ENCODE data around the gene DGKH.
"Not testable (repeated sequence)": the region's sequence is repeated elsewhere in the genome, so short reads cannot be mapped to it uniquely, and the experiment has no call there.

The DGKH gene

GRCh38 chr13:42076309-42076713 is 27.9 kb downstream of the DGKH start:
- no peak for DNase-seq

- no peak for DNase-seq
Measured at GRCh38 chr13:42078128-42078808, 29.8 kb downstream of the DGKH start.

GRCh38 chr13:42083138-42083770 is 34.8 kb downstream of the DGKH start:
- DNase-seq = no peak

GRCh38 chr13:42084722-42085121 is 36.3 kb downstream of the DGKH start:
- no peak for DNase-seq

DNA sequence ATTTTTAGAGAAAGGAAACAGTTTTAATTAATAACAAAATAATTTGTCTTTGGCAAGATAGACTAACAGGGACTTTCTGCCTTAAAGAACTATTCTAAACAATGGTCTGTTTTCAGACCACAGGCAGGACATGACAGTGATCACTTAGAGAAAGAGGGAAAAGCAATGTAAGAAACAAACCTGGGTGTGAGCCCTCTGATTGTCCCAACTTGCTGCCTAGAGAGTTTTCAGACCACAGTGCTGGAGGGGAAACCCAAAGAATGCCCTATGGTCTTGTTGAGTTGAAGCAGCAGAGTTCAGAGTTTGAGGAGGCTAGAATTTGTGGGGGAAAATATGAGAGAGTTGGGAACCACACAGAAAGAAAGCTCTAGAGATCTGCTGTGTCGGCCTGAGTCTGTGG is 38.1 kb downstream of the DGKH start:
- DNase-seq = no peak

- no peak for DNase-seq
Measured at GRCh38 chr13:42094516-42095040, 46.1 kb downstream of the DGKH start.

DNA sequence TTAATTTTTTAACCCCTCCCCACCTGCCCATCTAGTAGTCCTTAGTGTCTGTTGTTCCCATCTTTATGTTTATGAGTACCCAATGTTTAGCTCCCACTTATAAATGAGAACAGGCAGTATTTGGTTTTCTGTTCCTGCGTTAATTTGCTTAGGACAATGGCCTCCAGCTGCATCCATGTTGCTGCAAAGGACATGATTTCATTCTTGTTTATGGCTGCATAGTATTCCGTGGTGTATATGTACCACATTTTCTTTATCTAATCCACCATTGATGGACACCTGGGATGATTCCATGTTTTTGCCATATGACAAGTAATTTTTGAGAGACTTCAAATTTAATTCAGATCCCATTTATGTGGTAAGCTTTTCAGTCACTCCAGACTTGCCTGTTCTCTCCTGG is 47.8 kb downstream of the DGKH start:
- DNase-seq = not testable (repeated sequence)

DNA sequence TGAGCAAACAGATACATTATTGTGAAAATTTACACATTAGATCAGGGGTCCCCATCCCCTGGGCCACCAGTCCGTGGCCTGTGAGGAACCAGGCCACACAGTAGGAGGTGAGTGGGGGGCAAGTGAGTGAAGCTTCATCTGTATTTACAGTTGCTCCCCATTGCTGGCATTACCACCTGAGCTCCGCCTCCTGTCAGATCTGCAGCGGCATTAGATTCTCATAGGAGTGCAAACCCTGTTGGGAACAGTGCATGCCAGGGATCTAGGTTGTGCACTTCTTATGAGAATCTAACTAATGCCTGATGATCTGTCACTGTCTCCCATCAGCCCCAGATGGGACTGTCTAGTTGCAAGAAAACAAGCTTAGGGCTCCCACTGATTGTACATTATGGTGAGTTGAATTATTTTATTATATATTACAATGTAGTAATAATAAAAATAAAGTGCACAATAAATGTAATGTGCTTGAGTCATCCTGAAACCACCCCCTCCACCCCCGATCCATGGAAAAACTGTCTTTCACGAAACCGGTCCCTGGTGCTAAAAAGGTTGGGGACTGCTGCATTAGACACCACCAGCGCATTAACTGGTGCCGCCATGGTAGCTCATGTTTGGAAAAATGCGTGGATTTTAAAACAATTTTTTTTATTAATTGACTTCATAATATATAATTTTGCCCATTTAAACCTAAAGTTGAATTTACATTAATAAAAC is 51.7 kb downstream of the DGKH start:
- no peak for DNase-seq

DNA sequence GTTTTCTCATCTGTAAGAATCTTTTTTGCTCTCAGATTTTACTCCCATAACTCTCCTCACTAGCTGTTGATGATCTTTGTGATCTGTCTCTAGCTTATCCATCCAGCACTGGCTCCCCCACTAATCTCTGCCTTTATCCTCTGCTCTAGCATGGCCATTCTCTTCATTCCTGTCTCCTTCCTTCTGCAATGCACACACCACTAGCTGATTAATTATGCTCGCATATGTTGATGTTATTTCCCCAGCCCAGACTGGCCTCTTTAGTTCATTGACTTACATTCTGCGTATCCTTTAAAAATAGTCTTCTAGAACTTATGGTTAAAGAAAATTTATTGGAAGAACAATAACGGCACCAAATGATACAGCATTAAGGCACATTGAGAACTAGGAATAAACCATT is 52.5 kb downstream of the DGKH start:
- DNase-seq = no peak

DNA sequence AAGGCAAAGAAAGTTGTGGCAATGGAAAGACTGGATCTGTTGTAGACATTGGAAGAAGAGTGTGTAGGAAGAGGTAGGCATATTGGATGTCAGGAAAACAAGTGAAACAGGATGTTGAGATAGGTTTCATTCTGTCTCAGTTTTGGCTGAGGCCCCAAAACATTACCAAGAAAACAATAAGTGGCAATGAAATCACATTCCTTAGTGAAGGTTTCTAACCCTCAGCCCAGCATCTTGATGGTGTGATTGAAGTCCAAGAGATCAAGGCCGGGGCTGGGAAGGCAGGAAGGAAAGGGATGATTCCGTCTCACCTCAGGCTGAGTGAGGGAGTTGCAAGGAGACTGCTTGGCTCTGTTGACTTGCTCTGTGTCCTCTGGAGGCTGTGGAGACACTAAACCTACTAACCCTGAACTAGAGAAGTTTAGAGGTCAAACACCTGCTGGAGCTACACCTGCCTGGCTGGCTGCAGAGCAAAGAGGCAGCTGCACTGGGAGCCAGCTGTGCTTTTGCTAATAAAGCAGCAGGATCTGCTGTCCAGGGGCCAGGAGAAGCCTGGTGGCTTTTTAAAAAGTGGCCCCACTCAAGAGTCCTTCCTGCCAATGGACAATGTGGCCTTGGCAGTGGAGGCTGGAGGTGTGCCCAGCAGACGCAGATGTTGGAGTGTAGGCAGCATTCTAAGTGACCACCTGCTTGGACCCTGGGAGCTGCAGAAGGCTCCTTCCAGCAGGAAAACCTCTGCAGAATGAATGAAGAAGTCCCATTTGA is 53.6 kb downstream of the DGKH start:
- DNase-seq = peak; percentile 6

DNA sequence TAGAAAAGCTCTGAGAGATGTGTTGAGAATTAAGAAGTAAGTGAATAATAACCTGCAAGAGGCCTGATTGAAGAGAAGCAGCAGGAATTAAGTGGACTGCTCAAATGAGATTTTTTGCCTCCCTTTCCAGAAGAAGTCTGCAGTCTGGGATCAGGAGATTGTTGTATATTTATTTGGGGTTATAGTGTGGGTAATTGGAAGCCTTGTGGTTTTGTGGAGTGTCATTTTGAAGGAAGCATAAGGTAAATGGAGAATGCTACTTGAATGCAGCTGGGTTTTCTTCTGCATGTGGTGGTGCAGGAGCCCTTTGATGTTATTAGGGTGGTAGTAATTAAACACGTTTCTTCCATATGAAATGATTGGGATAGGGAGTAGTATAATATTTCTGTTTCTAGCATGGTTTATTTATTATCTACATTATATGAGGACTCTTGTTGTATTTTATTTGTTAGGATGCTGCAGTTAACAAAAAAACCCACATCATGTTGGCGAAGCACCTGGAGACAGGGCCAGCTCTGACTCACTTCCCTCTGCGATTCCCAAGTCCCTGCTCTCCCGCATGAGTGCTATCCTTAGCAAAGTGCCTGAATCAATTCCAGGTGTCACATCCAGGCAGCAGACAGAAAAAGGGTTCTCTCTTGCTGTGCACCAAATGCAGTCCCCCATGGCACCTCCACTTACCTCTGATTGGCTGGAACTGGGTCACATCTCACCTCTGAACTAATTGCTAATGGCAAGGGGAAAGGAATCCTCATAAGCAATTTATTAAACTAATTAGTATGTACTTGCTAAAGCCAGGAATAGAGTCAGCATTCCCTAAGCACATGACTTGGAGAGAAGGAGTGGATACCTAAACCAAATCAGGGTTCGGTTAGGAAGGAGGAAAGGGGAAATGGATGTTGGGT is 54.8 kb downstream of the DGKH start:
- no peak for DNase-seq

GRCh38 chr13:42106998-42107397 is 58.5 kb downstream of the DGKH start:
- DNase-seq = no peak

DNA sequence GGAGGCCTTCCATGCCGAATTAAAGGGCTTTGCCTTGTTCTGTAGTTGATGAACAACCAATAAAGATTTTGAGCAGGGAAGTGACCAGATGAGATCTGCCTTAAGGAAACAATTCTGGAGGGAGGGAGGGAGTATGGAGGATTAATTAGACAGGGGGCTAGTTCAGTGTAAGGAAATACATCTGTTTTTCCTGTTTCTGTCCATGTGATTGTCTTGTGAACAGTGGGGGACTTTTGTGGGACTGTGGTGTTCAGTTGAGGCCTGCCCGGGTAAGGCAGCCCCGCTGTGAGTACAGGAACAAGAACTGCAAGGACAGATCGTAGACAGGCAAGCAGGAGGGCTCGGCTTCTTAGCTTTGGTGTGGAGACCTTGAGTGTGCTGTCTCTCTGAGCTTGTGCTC is 59.0 kb downstream of the DGKH start:
- DNase-seq = no peak

DNA sequence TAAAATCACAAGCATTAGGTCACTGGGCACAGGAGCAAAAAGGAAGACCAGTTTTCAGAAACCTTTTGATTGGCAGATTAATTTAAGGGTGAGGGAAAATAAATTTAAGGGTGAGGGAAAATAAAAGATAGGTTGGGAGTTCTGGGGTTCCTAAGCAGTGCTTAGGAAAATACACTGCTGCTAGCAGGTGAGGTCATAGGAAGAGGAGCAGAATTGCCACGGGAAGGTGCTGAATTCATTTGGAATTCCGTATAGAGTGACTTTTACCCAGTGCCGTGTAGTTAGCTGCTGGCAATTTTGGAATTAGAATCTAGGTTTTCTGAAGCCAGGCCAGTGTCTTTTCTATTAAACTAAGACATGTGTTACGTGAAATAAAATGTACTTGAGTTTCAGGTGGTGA is 59.8 kb downstream of the DGKH start:
- no peak for DNase-seq

DNA sequence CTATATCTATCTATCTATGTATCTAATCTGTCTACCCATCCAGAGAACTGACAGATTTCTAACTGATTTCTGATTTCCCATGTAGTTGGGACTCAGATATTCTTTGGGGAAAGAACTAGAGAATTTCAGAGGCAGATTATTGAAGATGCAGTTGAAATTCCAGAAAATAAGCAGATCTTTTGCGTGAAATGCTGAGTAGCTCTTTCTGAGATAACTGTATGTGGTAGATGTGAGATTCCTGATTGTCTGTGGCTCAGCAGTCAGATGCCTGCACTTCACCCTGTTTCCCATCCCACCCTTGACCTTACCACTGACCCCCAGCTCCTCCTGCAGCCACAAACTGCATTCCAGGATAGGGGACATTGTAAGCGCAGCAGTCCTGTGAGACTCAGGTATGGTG is 61.5 kb downstream of the DGKH start:
- DNase-seq = no peak

DNA sequence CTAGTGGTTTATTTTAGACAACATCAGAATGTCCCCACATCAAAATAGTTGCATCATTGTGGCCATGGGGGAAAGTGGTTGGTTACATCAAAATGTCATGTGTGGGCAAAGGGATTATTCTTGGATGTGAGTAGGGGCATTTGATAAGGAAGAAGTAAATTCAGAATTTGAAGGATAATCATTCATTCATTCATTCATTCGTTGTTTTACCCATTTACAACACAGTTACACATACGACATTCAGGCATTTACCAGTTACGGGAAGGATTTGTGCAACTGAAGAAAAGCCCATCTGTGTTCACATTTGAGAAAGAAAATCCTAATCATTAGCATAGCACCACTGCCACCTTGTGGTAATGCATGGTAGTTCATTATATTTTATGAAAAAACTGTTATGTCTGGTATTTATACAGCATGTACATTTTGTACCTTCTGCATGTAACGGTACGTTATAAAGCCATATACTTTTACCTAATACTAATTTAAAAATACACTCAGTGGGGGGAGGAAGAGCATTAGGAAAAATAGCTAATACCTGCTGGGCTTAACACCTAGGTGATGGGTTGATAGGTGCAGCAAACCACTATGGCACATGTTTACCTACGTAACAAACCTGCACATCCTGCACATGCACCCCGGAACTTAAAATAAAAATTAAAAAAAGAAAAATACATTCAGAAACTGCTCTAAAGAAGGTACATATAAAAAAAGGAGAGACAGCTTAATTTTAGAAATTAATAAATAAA is 62.1 kb downstream of the DGKH start:
- DNase-seq = peak; percentile 28

- no peak for DNase-seq
Measured at GRCh38 chr13:42112864-42113263, 64.4 kb downstream of the DGKH start.

DNA sequence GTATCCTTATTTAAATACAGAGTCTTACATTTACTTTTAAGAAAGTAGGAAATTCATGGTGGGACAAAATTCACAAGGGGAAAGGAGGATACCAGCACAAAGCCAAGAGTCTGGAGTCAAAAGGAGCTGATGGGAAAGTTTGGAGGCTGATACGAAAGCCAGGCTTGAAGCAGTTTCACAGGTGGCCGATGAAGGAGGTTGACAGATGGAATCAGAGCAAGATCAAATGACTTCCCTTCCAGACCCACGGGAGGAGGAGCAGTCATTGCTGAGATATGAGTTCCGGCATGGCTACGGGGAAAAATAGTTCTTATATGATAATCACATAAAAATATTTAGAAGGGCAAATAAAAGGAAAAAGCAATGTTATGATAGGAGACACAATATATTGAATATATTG is 65.0 kb downstream of the DGKH start:
- DNase-seq = no peak

- DNase-seq = no peak
Measured at GRCh38 chr13:42114278-42114677, 65.8 kb downstream of the DGKH start.

GRCh38 chr13:42114912-42115311 is 66.5 kb downstream of the DGKH start:
- DNase-seq = no peak

GRCh38 chr13:42116225-42116624 is 67.8 kb downstream of the DGKH start:
- no peak for DNase-seq
